ENCODE results near the gene RPL37.

RPL37 gene

DNA sequence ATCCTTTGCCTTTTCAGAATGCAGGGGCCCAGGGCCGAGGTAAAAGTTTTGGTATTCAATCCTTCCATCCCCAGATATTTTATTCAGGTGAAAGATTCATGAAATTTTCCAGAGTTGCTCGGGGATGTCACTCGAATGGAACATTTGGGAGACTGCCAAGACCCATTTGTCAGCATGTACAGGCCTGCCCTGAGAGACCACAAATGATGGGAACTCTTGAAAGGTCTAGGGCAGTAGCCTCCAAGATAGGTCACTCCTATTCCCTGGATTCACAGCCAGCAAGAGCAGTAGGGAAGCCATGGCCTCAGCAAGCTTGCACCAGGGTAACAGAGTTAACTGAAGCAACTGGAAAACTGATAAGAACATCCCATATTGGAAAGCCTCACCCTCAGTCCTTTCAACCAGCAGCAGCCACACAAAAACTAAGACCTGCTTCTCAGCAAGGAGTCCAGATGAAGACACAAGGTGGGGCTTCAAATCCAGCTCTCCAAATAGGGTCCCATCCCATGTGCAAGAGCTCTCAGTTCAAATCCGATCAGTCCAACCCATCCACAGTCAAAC is 18.7 kb upstream of the RPL37 start:
- peaks cover 8% of the 10 kb centered on the region for H3K36me3 Mint-ChIP-seq (ENCODE audit: insufficient read depth)
- no peak overlapping the region for H3K4me3 Mint-ChIP-seq
- ATAC-seq (replicated peaks) (no peak), DNase-seq (no peak)
- H3K27ac Mint-ChIP-seq = no peak overlapping the region
- H3K9me3 Mint-ChIP-seq = no peaks in the 10 kb centered on the region
- H3K4me1 Mint-ChIP-seq (ENCODE audit: low read depth in 2 of 2) = no peaks in the 10 kb centered on the region
- peaks cover 8 to 16% of the 10 kb centered on the region in 2 donors for H3K27me3 Mint-ChIP-seq

DNA sequence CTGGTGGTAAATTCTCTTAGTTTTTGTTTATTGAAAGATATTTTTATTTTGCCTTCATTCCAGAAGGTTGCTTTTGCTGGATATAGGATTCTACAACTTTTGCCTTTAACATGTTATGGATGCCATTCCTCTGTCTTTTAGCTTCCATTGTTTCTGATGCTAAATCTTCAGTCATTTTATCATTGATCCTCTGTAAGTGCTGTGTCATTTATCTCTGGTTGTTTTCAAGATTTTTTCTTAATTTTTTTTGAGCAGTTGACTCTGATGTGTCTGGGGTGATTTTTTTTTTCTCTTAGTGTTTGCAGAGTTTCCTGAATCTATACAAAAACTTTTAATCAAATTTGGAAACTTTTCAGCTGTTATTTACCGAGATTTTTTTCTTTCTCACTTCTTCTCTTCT is 12.5 kb upstream of the RPL37 start:
- Mint-ChIP-seq H3K4me3 (no peak overlapping the region), H3K4me1 (ENCODE audit: low read depth in 2 of 2) (no peaks in the 10 kb centered on the region), H3K9me3 (no peaks in the 10 kb centered on the region), H3K27me3 (peaks cover 18 to 44% of the 10 kb centered on the region in 2 donors), H3K36me3 (ENCODE audit: insufficient read depth) (peaks cover 8% of the 10 kb centered on the region), H3K27ac (peak overlapping the region in 1 of 2 donors; percentile 41)
- DNase-seq (no peak), ATAC-seq (replicated peaks) (no peak)

DNA sequence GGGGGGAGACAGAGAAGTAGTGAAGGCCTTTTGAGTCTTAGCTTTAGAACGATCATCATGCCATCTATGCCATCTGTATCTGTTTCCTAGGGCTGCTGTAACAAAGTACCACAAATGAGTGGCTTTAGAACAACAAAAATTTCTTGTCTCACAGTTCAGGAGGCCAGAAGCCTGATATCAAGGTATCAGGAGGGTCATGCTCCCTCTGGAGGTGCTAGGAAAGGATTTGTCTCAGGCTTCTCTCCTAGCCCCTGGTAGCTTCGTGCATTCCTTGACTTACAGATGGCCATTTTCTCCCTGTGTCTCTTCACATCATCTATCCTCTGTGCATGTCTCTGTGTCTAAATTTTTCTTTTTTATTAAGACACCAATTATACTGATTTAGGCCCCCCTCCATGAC is 11.3 kb upstream of the RPL37 start:
- Mint-ChIP-seq H3K4me1 (ENCODE audit: low read depth in 2 of 2) (peaks cover 1 to 3% of the 10 kb centered on the region in 2 donors), H3K36me3 (ENCODE audit: insufficient read depth) (peaks cover 10% of the 10 kb centered on the region), H3K27ac (no peak overlapping the region), H3K9me3 (no peaks in the 10 kb centered on the region), H3K27me3 (peaks cover 21 to 52% of the 10 kb centered on the region in 2 donors), H3K4me3 (no peak overlapping the region)
- no peak for ATAC-seq (replicated peaks)
- no peak for DNase-seq

DNA sequence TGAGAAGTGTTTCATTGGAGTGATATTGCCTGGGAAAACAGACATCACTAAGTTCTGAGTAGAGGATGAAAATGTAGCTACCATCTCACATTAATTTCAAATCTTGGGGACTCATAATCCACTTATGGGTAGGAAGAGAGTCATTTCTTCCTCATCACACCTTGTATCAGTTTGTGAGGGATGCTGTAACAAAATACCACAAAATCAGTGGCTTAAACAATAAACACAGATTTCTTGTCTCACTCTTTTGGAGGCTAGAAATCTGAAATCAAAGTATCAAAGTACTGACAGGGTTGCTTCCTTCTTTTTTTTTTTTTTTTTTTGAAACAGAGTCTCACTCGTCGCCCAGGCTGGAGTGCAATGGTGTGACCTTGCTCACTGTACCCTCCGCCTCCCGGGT is 9.5 kb upstream of the RPL37 start:
- no peak overlapping the region for H3K4me3 Mint-ChIP-seq
- no peak overlapping the region for H3K27ac Mint-ChIP-seq
- peaks cover 20 to 51% of the 10 kb centered on the region in 2 donors for H3K27me3 Mint-ChIP-seq
- H3K9me3 Mint-ChIP-seq = no peaks in the 10 kb centered on the region
- H3K4me1 Mint-ChIP-seq (ENCODE audit: low read depth in 2 of 2) = peaks cover 3 to 5% of the 10 kb centered on the region in 2 donors
- peaks cover 9% of the 10 kb centered on the region for H3K36me3 Mint-ChIP-seq (ENCODE audit: insufficient read depth)
- ATAC-seq (replicated peaks) = no peak
- DNase-seq = no peak

DNA sequence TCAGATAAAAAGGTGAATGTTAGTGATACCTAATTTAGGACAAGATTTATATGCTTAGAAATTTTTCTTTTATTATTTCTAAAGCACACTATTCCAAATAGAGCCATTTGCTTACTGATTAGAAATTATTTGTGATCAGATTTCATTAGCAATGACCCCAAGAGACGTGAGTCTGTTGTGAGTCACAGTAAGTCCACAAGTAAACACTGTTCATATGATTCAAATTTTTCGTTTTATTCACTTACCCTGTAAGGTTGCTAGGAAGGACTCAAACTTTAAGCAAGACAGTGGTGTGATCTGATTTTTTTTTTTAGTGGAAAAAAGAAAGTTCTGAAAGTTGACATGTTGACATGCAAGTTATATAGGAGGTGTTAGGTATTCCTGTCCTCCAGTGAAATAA is 7.3 kb upstream of the RPL37 start:
- Mint-ChIP-seq H3K27me3 (peaks cover 17 to 42% of the 10 kb centered on the region in 2 donors), H3K4me1 (ENCODE audit: low read depth in 2 of 2) (peaks cover 4 to 9% of the 10 kb centered on the region in 2 donors), H3K9me3 (no peaks in the 10 kb centered on the region), H3K36me3 (ENCODE audit: insufficient read depth) (peaks cover 5% of the 10 kb centered on the region), H3K27ac (no peak overlapping the region), H3K4me3 (peak overlapping the region in 1 of 2 donors; percentile 20)
- no peak for ATAC-seq (replicated peaks)
- no peak for DNase-seq

DNA sequence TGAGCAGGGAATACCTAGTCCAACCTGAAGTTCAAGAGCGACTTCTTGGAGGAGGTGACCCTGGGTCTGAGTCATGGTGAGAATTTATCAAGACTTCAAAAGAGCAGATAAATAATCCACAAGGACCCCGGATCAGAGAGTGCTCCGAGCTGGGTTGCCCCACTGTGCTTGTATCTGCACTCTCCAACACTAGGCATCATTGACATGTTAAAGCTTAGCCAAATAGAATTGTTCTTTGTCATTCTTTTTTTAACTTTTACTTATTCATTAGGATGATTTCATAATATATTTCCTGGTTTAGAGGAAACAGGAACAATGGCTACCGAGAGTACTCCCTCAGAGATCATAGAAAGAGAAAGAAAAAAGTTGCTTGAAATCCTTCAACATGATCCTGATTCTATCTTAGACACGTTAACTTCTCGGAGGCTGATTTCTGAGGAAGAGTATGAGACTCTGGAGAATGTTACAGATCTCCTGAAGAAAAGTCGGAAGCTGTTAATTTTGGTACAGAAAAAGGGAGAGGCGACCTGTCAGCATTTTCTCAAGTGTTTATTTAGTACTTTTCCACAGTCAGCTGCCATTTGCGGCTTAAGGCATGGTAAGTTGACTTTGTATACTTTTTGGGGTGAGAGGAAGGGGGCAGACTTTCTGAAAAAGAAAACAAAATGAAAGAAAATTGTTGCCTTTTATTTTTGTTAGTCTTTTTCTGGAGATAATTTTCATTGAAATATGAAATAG is 6.2 kb upstream of the RPL37 start, which contains the start of gene CARD6:
Gene CARD6 (plus strand): TSS at position 300 of the 738 bp plus-strand sequence. CDS start 16 bp downstream, at position 316.
- Mint-ChIP-seq H3K27me3 (peaks cover 17 to 39% of the 10 kb centered on the region in 2 donors), H3K9me3 (no peaks in the 10 kb centered on the region), H3K36me3 (ENCODE audit: insufficient read depth) (peaks cover 5% of the 10 kb centered on the region), H3K4me1 (ENCODE audit: low read depth in 2 of 2) (peaks cover 4 to 9% of the 10 kb centered on the region in 2 donors), H3K27ac (peak within 1 kb of the TSS; percentile 2 to 92), H3K4me3 (peak within 1 kb of the TSS; percentile 70 to 80)
- peak; percentile 27 for ATAC-seq (replicated peaks)
- DNase-seq = no peak

DNA sequence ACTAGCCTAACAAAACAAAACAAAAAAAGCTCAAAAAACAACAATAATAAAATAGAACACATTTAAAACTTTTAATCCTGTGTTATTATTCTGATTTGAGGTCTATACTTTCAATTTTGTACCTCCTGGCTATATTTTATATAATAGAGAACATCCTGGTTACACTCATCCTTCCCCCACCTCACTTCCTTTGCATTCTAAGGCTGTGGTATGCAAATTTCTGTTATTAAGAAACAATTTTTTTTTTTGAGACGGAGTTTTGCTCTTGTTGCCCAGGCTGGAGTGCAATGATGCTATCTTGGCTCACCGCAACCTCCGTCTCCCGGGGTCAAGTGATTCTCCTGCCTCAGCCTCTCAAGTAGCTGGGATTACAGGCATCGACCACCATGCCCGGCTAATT is 3.1 kb upstream of the RPL37 start:
- Mint-ChIP-seq H3K27ac (no peak overlapping the region), H3K36me3 (ENCODE audit: insufficient read depth) (peaks cover 32% of the 10 kb centered on the region), H3K27me3 (peaks cover 8 to 19% of the 10 kb centered on the region in 2 donors), H3K4me3 (no peak overlapping the region), H3K4me1 (ENCODE audit: low read depth in 2 of 2) (peaks cover 17 to 35% of the 10 kb centered on the region in 2 donors), H3K9me3 (no peaks in the 10 kb centered on the region)
- DNase-seq (no peak), ATAC-seq (replicated peaks) (no peak)

DNA sequence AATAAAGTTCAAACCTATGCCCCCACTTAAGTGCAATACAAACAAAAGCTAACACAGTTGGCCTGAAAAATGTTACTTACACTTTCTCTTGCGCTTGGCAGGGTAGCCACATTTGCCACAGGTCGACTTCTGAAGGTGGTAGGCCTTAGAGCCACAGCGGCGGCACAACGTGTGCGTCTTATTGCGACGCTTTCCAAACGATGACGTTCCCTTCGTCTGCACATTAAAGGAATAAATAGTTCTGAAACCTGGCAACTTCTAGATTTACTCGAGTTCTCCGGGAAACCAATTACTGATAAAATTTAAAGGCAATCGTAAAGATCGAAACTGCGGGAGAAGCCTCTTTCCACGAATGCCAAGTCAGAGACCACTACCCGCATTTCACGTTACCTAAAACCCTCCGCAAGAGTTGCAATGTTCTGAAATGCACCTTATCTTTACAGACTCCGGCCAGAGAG is 602 bp downstream of the RPL37 start:
- H3K4me3 Mint-ChIP-seq = peak overlapping the region; percentile 91 to 96
- H3K27me3 Mint-ChIP-seq = no peaks in the 10 kb centered on the region
- peaks cover 64% of the 10 kb centered on the region for H3K36me3 Mint-ChIP-seq (ENCODE audit: insufficient read depth)
- peak; percentile 63 for ATAC-seq (replicated peaks)
- DNase-seq = peak; percentile 58 to 65 (median 59)
- peak overlapping the region; percentile 96 to 99 for H3K27ac Mint-ChIP-seq
- peaks cover 27 to 40% of the 10 kb centered on the region in 2 donors for H3K4me1 Mint-ChIP-seq (ENCODE audit: low read depth in 2 of 2)
- no peaks in the 10 kb centered on the region for H3K9me3 Mint-ChIP-seq

DNA sequence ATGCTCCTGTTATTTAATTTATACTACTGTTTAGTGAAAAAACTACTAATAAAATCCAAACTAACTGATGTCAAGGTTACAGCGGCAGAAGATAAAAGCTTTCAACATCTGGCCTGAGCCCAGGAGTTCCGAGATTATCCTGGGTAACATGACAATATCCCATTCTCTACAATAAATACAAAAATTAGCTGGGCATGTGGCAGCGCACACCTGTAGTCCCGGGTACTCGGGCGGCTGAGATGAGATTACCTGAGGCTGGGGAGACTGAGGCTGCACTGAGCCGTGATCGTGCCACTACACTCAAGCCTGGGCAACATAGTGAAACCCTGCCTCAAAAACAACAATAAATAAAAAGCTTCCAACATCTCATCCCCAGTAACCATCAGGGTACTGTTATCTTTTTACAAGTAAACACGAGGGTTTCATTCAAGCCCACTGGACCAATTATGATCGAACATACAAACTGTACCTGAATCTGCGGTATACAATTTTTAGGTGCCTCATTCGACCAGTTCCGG is 1.3 kb downstream of the RPL37 start:
- ATAC-seq (replicated peaks) = no peak
- H3K4me1 Mint-ChIP-seq (ENCODE audit: low read depth in 2 of 2) = peaks cover 33 to 47% of the 10 kb centered on the region in 2 donors
- DNase-seq = peak in 1 of 3 experiments; percentile 3
- H3K36me3 Mint-ChIP-seq (ENCODE audit: insufficient read depth) = peaks cover 71% of the 10 kb centered on the region
- H3K27me3 Mint-ChIP-seq = no peaks in the 10 kb centered on the region
- H3K9me3 Mint-ChIP-seq = no peaks in the 10 kb centered on the region
- H3K27ac Mint-ChIP-seq = peak overlapping the region; percentile 96 to 99
- H3K4me3 Mint-ChIP-seq = peak overlapping the region; percentile 91 to 96

DNA sequence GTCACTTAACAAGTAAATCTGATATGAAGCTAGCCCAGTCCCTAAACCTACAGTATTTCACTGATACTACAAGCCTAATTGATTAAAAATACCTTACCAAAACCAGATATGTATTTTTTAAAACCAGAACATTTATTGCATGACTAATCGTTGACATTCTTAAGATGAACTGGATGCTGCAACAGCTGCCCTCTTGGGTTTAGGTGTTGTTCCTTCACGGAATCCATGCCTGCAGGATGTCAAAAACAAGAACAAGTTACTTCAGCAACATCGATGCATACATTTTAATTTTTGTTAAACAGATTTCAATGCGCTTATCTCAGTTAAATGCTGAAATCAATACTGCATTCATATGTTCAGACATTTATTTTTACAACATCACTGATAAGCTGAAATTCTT is 2.7 kb downstream of the RPL37 start:
- H3K4me3 Mint-ChIP-seq = peak overlapping the region; percentile 91 to 96
- no peak for ATAC-seq (replicated peaks)
- peak overlapping the region in 1 of 2 donors; percentile 96 for H3K27ac Mint-ChIP-seq
- H3K36me3 Mint-ChIP-seq (ENCODE audit: insufficient read depth) = peaks cover 85% of the 10 kb centered on the region
- no peaks in the 10 kb centered on the region for H3K9me3 Mint-ChIP-seq
- no peaks in the 10 kb centered on the region for H3K27me3 Mint-ChIP-seq
- peaks cover 34 to 53% of the 10 kb centered on the region in 2 donors for H3K4me1 Mint-ChIP-seq (ENCODE audit: low read depth in 2 of 2)
- DNase-seq = no peak

DNA sequence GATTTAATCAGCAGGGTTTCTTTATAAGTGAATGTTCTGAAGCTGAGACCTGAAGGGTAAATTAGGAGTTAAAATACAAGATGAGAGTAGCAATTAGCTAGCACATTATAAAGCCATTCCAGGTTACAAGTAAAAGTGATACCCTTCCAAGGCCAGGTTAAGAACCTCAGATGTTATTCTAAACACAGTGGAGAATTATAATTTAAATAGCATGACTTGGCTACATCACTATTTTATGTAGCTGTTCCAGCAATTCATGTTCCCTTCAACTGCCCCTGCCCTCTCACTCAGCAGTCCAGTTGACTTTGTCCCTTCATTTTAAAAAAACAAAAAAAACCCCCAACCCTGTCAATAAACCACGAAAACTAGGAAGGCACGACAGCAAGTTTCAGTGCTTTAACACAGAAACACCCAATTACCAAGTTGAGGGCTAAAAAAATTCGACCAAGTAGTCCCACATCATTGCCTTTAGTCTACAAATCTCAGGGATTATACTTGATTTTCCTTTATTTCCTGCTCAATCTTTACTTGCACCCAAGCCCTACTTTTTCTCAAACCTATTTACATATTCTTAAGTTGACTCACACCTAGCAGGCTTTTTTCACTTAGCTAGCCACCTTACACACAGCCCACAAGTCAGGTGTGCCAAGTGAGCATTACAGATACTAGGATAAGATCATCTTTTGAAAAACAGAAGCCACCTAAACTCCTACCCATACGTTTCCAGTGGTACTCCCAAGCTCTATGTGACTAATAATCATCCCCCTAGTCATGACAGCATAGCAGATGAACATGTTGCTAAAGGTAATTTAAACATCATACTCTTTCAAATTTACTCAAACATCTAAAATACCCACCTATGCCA is 3.4 kb downstream of the RPL37 start:
- ATAC-seq (replicated peaks) = no peak
- Mint-ChIP-seq H3K27ac (peak overlapping the region; percentile 7 to 96), H3K9me3 (no peaks in the 10 kb centered on the region)

DNA sequence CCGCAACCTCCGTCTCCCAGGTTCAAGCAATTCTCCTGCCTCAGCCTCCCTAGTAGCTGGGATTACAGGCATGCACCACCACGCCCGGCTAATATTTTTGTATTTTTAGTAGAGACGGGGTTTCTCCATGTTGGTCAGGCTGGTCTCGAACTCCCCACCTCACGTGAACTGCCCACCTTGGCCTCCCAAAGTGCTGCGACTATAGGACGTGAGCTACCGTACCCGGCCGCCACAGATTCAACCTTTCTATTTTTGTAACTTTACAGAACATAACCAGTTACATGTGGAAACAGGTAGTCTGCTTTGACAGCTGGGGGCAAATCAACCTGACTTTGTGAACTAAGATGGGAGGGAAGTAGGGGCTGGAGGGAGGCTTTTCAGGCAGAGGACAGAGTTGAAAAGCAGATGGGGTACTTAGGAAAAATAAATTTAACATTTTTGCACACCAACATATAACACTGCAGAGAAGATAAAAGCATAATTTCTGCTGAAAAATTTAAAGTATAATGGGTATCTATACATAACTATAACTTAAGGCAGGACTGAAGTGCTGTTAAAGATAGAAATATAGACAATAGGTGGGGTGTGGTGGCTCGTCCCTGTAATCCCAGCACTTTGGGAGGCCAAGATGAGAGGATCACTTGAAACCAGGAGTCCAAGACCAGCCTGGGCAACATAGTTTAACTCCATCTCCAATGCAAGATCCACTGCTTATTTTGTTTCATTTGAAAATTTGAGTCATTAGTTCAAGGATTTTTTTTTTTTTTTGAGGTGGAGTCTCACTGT is 5.1 kb downstream of the RPL37 start:
- H3K36me3 Mint-ChIP-seq (ENCODE audit: insufficient read depth) = peaks cover 91% of the 10 kb centered on the region
- no peak for ATAC-seq (replicated peaks)
- peak overlapping the region; percentile 5 to 6 for H3K27ac Mint-ChIP-seq
- H3K27me3 Mint-ChIP-seq = no peaks in the 10 kb centered on the region
- peaks cover 34 to 46% of the 10 kb centered on the region in 2 donors for H3K4me1 Mint-ChIP-seq (ENCODE audit: low read depth in 2 of 2)
- no peak overlapping the region for H3K4me3 Mint-ChIP-seq
- no peak for DNase-seq
- H3K9me3 Mint-ChIP-seq = no peaks in the 10 kb centered on the region

More for the DNA sequence above, 3.4 kb downstream of the RPL37 start:
- peaks cover 91% of the 10 kb centered on the region for H3K36me3 Mint-ChIP-seq (ENCODE audit: insufficient read depth)
- DNase-seq = no peak
- H3K4me1 Mint-ChIP-seq (ENCODE audit: low read depth in 2 of 2) = peaks cover 34 to 53% of the 10 kb centered on the region in 2 donors
- peak overlapping the region in 1 of 2 donors; percentile 91 for H3K4me3 Mint-ChIP-seq
- no peaks in the 10 kb centered on the region for H3K27me3 Mint-ChIP-seq
